Parathyroid adenoma (tissue), 2 donors: Measurements from ENCODE around the gene PLXNA4.

ENCODE experiments used
- H2AFZ ChIP-seq: fragments of 300-600 bp; sonication (generic); one replicate; pipeline ENCODE4 v1.7.0; 2017; ENCODE audit warnings: antibody characterized with exemption, mild to moderate bottlenecking
- H3K27ac ChIP-seq: fragments of 300-600 bp; sonication (generic); one replicate; pipeline ENCODE4 v1.7.0; 2017
- H3K27me3 ChIP-seq: fragments of 300-600 bp; sonication (generic); one replicate; pipeline ENCODE4 v1.7.0; 2017; ENCODE audit warnings: low read length; ENCODE audit not compliant: control insufficient read depth, insufficient read depth
- H3K36me3 ChIP-seq: fragments of 300-600 bp; sonication (generic); one replicate; pipeline ENCODE4 v1.7.0; 2017; ENCODE audit warnings: low read length; ENCODE audit not compliant: control insufficient read depth, insufficient read depth
- H3K4me1 ChIP-seq: fragments of 300-600 bp; sonication (generic); one replicate; pipeline ENCODE4 v1.7.0; 2017; ENCODE audit warnings: control low read depth
- H3K4me2 ChIP-seq: fragments of 300-600 bp; sonication (generic); one replicate; pipeline ENCODE4 v1.7.0; 2017; ENCODE audit warnings: low read length
- H3K4me3 ChIP-seq: fragments of 300-600 bp; sonication (generic); one replicate; pipeline ENCODE4 v1.7.0; 2017; ENCODE audit warnings: low read depth, low read length
- H3K79me2 ChIP-seq: fragments of 300-600 bp; sonication (generic); one replicate; pipeline ENCODE4 v1.7.0; 2017; ENCODE audit warnings: control low read depth
- H3K9ac ChIP-seq: fragments of 300-600 bp; sonication (generic); one replicate; pipeline ENCODE4 v1.7.0; 2017; ENCODE audit warnings: mild to moderate bottlenecking
- H3K9me3 ChIP-seq: fragments of 300-600 bp; sonication (generic); one replicate; pipeline ENCODE4 v1.7.0; 2017; ENCODE audit warnings: low read length; ENCODE audit not compliant: control insufficient read depth
- CTCF ChIP-seq: fragments of 300-600 bp; sonication (generic); IDR thresholded peaks from one replicate; pipeline ENCODE4 v1.7.0; 2017; ENCODE audit warnings: antibody characterized with exemption, mild to moderate bottlenecking
- donor health status: primary hyperparathyroidism.

Gene PLXNA4

GRCh38 chr7:132532281-132532680 is 44.0 kb downstream of the PLXNA4 start:
- Histone ChIP-seq H3K4me2 (no peak overlapping the region), H2AFZ (no peak overlapping the region), H3K9me3 (no peaks in the 10 kb centered on the region), H3K4me1 (peaks cover 2% of the 10 kb centered on the region), H3K4me3 (no peak overlapping the region), H3K27me3 (no peaks in the 10 kb centered on the region), H3K9ac (no peak overlapping the region), H3K27ac (no peak overlapping the region), H3K36me3 (no peaks in the 10 kb centered on the region), H3K79me2 (no peaks in the 10 kb centered on the region)
- no peak for TF ChIP-seq CTCF

DNA sequence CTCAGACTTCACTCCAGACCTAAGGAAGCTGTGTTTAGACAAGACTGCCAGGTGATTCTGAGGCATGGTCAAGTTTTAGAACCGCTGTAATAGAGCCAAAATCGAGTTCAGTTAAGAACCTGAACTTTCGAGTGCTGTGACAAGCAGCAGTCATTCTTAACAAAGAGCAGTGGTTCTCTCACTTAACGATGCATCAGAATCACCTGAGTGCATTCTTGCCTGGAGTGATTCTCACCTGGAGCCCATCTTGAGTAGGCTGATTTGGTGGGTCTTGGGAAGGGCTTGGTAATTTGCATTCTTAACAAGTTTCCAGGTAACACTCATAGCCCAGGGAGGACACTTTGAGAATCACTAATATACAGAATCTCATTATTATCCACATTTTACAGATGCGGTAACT is 44.7 kb downstream of the PLXNA4 start:
- H3K4me3 ChIP-seq = no peak overlapping the region

GRCh38 chr7:132528695-132529094 is 47.6 kb downstream of the PLXNA4 start:
- no peak overlapping the region for H3K27ac ChIP-seq
- no peaks in the 10 kb centered on the region for H3K79me2 ChIP-seq
- no peak overlapping the region for H3K4me3 ChIP-seq
- no peak overlapping the region for H3K9ac ChIP-seq
- TF ChIP-seq CTCF = no peak
- H3K9me3 ChIP-seq = no peaks in the 10 kb centered on the region
- H3K4me1 ChIP-seq = no peaks in the 10 kb centered on the region
- H2AFZ ChIP-seq = no peak overlapping the region
- no peak overlapping the region for H3K4me2 ChIP-seq
- no peaks in the 10 kb centered on the region for H3K27me3 ChIP-seq
- H3K36me3 ChIP-seq = no peaks in the 10 kb centered on the region

More for the DNA sequence above, 44.7 kb downstream of the PLXNA4 start:
- H3K27ac ChIP-seq = no peak overlapping the region
- no peaks in the 10 kb centered on the region for H3K4me1 ChIP-seq
- TF ChIP-seq CTCF = no peak
- no peak overlapping the region for H3K9ac ChIP-seq
- H3K9me3 ChIP-seq = no peaks in the 10 kb centered on the region
- no peaks in the 10 kb centered on the region for H3K27me3 ChIP-seq
- no peak overlapping the region for H3K4me2 ChIP-seq
- no peak overlapping the region for H2AFZ ChIP-seq
- H3K36me3 ChIP-seq = no peaks in the 10 kb centered on the region
- H3K79me2 ChIP-seq = no peaks in the 10 kb centered on the region

GRCh38 chr7:132527467-132528410 is 48.5 kb downstream of the PLXNA4 start:
- Histone ChIP-seq H3K4me3 (no peak overlapping the region), H3K36me3 (no peaks in the 10 kb centered on the region), H3K4me2 (no peak overlapping the region), H3K27ac (no peak overlapping the region), H2AFZ (no peak overlapping the region), H3K9me3 (no peaks in the 10 kb centered on the region), H3K9ac (no peak overlapping the region), H3K4me1 (peaks cover 3% of the 10 kb centered on the region), H3K79me2 (no peaks in the 10 kb centered on the region), H3K27me3 (no peaks in the 10 kb centered on the region)
- no peak for TF ChIP-seq CTCF
